Neuronal stem cell (in vitro differentiated cells): ENCODE results near the gene CCDC9.

Source experiments
- DNase-seq: peaks from one replicate; pipeline ENCODE4 v3.0.0-alpha.2; 2013; ENCODE audit warnings: low spot score
- H2AFZ ChIP-seq: one replicate; pipeline ENCODE4 v1.6.1; 2013; ENCODE audit warnings: mild to moderate bottlenecking, low read length, inconsistent platforms
- H2AK5ac ChIP-seq: 2 replicates; pipeline ENCODE4 v1.6.1; 2013; ENCODE audit warnings: low read depth, mild to moderate bottlenecking, inconsistent platforms, low read length, moderate library complexity, mixed read lengths
- H2BK120ac ChIP-seq: 2 replicates; pipeline ENCODE4 v1.6.1; 2013; ENCODE audit warnings: low read depth, mild to moderate bottlenecking, inconsistent platforms, low read length, moderate library complexity, mixed read lengths
- H2BK12ac ChIP-seq: one replicate; pipeline ENCODE4 v1.6.1; 2013; ENCODE audit warnings: low read length, inconsistent platforms
- H2BK15ac ChIP-seq: 2 replicates; pipeline ENCODE4 v1.6.1; 2013; ENCODE audit warnings: mild to moderate bottlenecking, low read length, inconsistent platforms, mixed read lengths
- H2BK5ac ChIP-seq: one replicate; pipeline ENCODE4 v1.6.1; 2013; ENCODE audit warnings: inconsistent platforms, mild to moderate bottlenecking, low read length, moderate library complexity
- H3K14ac ChIP-seq: one replicate; pipeline ENCODE4 v1.6.1; 2013; ENCODE audit warnings: low read length, inconsistent platforms
- H3K18ac ChIP-seq: 2 replicates; pipeline ENCODE4 v1.6.1; 2013; ENCODE audit warnings: low read length, inconsistent platforms
- H3K23ac ChIP-seq: 2 replicates; pipeline ENCODE4 v1.6.1; 2013; ENCODE audit warnings: low read depth, mild to moderate bottlenecking, mixed read lengths, low read length, inconsistent platforms; ENCODE audit not compliant: poor library complexity
- H3K27ac ChIP-seq: replicated peaks from 3 replicates; pipeline ENCODE4 v1.5.1; 2013; ENCODE audit warnings: low read length, inconsistent platforms
- H3K27me3 ChIP-seq, 3 experiments: 2 replicates each; pipeline ENCODE4 v1.6.1; 2013; ENCODE audit warnings: low read length in 3 of 3, mild to moderate bottlenecking in 2 of 3, inconsistent platforms in 1 of 3, low read depth in 1 of 3, mixed read lengths in 1 of 3, moderate library complexity in 1 of 3; ENCODE audit not compliant: control insufficient read depth in 3 of 3, insufficient read depth in 3 of 3
- H3K36me3 ChIP-seq, 2 donors: replicated peaks in 1 of 2; 2 replicates each; pipeline ENCODE4 v1.6.1; 2013; ENCODE audit warnings: low read length in 2 of 2; ENCODE audit not compliant: control insufficient read depth in 2 of 2, insufficient read depth in 2 of 2
- H3K4ac ChIP-seq: 2 replicates; pipeline ENCODE4 v1.6.1; 2013; ENCODE audit warnings: inconsistent platforms, mild to moderate bottlenecking, low read length, moderate library complexity
- H3K4me1 ChIP-seq, 2 donors: 1 replicate in 1 of 2; 2 replicates in 1 of 2; pipeline ENCODE4 v1.6.1; 2013; ENCODE audit warnings: low read length in 2 of 2, low read depth in 1 of 2; ENCODE audit not compliant: control insufficient read depth in 2 of 2, insufficient read depth in 1 of 2
- H3K4me2 ChIP-seq: one replicate; pipeline ENCODE4 v1.6.1; 2013; ENCODE audit warnings: mild to moderate bottlenecking, low read length, inconsistent platforms; ENCODE audit not compliant: insufficient read depth, poor library complexity, severe bottlenecking
- H3K4me3 ChIP-seq, 2 donors: 2 replicates each; pipeline ENCODE4 v1.5.1; 2013; ENCODE audit warnings: low read length in 2 of 2, mild to moderate bottlenecking in 2 of 2, inconsistent platforms in 1 of 2, moderate library complexity in 1 of 2
- H3K79me1 ChIP-seq: one replicate; pipeline ENCODE4 v1.6.1; 2013; ENCODE audit warnings: low read depth, mild to moderate bottlenecking, inconsistent platforms, low read length, moderate library complexity
- H3K9ac ChIP-seq: one replicate; pipeline ENCODE4 v1.6.1; 2013; ENCODE audit warnings: mild to moderate bottlenecking, low read depth, low read length, inconsistent platforms; ENCODE audit not compliant: poor library complexity
- H3K9me3 ChIP-seq, 2 donors: replicated peaks in 1 of 2; 2 replicates each; pipeline versions ENCODE3 to v1.6.1; 2013; ENCODE audit warnings: low read length in 2 of 2, mild to moderate bottlenecking in 2 of 2, inconsistent platforms in 1 of 2, low read depth in 1 of 2, mixed read lengths in 1 of 2, moderate library complexity in 1 of 2; ENCODE audit not compliant: control insufficient read depth in 2 of 2, insufficient read depth in 1 of 2
- H4K8ac ChIP-seq: one replicate; pipeline ENCODE4 v1.6.1; 2013; ENCODE audit warnings: low read depth, mild to moderate bottlenecking, inconsistent platforms, low read length, moderate library complexity
- H4K91ac ChIP-seq: one replicate; pipeline ENCODE4 v1.6.1; 2013; ENCODE audit warnings: low read length, low read depth, mild to moderate bottlenecking, inconsistent platforms; ENCODE audit not compliant: poor library complexity
- WGBS, 2 donors: extraction: QIAGEN DNeasy Blood & Tissue Kit; methylation state at CpG; one replicate each; pipeline ENCODE4 v1.1.7; 2013; ENCODE audit warnings: missing lambda C conversion rate in 2 of 2, mixed read lengths in 1 of 2; ENCODE audit not compliant: insufficient read length in 2 of 2, insufficient replicate concordance in 1 of 2; ENCODE audit errors: extremely low coverage in 2 of 2; 5-methylcytosine and 5-hydroxymethylcytosine counted together

The CCDC9 gene

GRCh38 chr19:47303966-47304365 is 47.6 kb downstream of the CCDC9 start:
- H2BK5ac ChIP-seq = no peak overlapping the region
- H2BK12ac ChIP-seq = no peak overlapping the region
- H4K91ac ChIP-seq = no peak overlapping the region
- no peak overlapping the region for H3K4me3 ChIP-seq
- H3K9ac ChIP-seq = no peak overlapping the region
- H2AFZ ChIP-seq = no peak overlapping the region
- H3K27ac ChIP-seq = no peak overlapping the region
- H3K79me1 ChIP-seq = no peaks in the 10 kb centered on the region
- H3K23ac ChIP-seq = no peak overlapping the region
- no peak overlapping the region for H2AK5ac ChIP-seq
- H4K8ac ChIP-seq = no peak overlapping the region
- no peaks in the 10 kb centered on the region for H3K9me3 ChIP-seq
- H3K4ac ChIP-seq = no peak overlapping the region
- H3K27me3 ChIP-seq = no peaks in the 10 kb centered on the region
- H3K14ac ChIP-seq = no peak overlapping the region
- H2BK15ac ChIP-seq = no peak overlapping the region
- no peak overlapping the region for H3K18ac ChIP-seq
- no peak for DNase-seq
- H3K4me2 ChIP-seq = no peak overlapping the region
- WGBS, 2 donors = no CpG with 5 or more reads among the region's 6 CpGs
- no peak overlapping the region for H2BK120ac ChIP-seq
- H3K36me3 ChIP-seq = no peaks in the 10 kb centered on the region
- H3K4me1 ChIP-seq = no peaks in the 10 kb centered on the region

DNA sequence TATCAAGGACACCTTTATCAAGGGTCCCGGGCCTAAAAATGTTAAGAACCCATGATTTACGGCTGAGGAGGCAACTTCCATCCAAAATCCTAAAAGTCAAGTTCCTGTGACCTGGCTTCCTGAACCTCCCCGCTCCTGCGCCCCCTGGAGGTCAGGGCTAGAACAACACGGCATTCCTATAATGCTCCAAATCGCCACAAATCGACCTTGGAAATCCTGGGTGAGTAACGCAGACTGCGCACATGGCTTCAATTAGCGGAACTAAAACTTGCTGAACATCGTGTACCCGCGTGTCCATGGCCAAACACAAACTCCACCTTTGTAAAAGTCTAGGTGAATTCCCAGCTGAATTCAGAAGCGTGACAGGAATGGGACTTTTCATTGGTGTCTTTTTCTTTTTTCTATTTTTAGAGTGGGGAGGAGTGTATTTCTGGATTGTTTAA is 49.0 kb downstream of the CCDC9 start:
- Histone ChIP-seq H2BK120ac (no peak overlapping the region), H3K4me2 (no peak overlapping the region), H3K23ac (no peak overlapping the region), H3K27me3 (no peaks in the 10 kb centered on the region), H3K4ac (no peak overlapping the region), H2AFZ (no peak overlapping the region), H3K4me3 (no peak overlapping the region), H3K9me3 (no peaks in the 10 kb centered on the region), H2BK12ac (no peak overlapping the region), H2BK15ac (no peak overlapping the region), H3K79me1 (no peaks in the 10 kb centered on the region), H3K9ac (no peak overlapping the region), H3K18ac (no peak overlapping the region), H3K36me3 (no peaks in the 10 kb centered on the region), H4K8ac (no peak overlapping the region), H2AK5ac (no peak overlapping the region), H3K14ac (no peak overlapping the region), H2BK5ac (no peak overlapping the region), H4K91ac (no peak overlapping the region), H3K4me1 (no peaks in the 10 kb centered on the region), H3K27ac (no peak overlapping the region)
- peak; percentile 59 for DNase-seq
- no CpG with 5 or more reads among the region's 14 CpGs for WGBS, 2 donors

DNA sequence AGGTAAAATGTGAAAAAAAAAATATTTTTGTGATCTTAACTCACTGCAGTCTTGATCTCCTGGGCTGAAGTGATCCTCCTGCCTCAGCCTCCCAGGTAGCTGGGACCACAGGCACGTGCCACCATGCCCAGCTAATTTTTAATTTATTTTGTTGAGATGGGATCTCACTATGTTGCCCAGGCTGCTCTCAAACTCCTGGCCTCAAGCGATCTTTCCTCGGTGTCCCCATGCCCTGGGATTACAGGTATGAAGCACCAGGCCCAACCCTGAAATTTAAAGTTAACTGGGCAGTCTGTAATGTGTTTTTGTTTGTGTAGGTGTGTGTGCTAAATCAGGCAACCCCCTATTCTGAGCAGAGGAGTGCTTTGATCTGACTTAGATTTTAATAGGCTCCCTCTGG is 50.0 kb downstream of the CCDC9 start:
- H4K91ac ChIP-seq = no peak overlapping the region
- H4K8ac ChIP-seq = no peak overlapping the region
- no peak overlapping the region for H3K4me2 ChIP-seq
- H3K27ac ChIP-seq = no peak overlapping the region
- H3K4ac ChIP-seq = no peak overlapping the region
- no peaks in the 10 kb centered on the region for H3K36me3 ChIP-seq
- no CpG with 5 or more reads among the region's 3 CpGs for WGBS, 2 donors
- no peak overlapping the region for H3K9ac ChIP-seq
- no peak overlapping the region for H2AK5ac ChIP-seq
- H3K23ac ChIP-seq = no peak overlapping the region
- H3K79me1 ChIP-seq = no peaks in the 10 kb centered on the region
- no peak overlapping the region for H3K18ac ChIP-seq
- no peaks in the 10 kb centered on the region for H3K4me1 ChIP-seq
- H2BK12ac ChIP-seq = no peak overlapping the region
- no peak overlapping the region for H2BK120ac ChIP-seq
- no peak overlapping the region for H3K4me3 ChIP-seq
- no peak overlapping the region for H2BK15ac ChIP-seq
- no peak overlapping the region for H2BK5ac ChIP-seq
- DNase-seq = no peak
- no peak overlapping the region for H3K14ac ChIP-seq
- H3K9me3 ChIP-seq = no peaks in the 10 kb centered on the region
- H2AFZ ChIP-seq = no peak overlapping the region
- no peaks in the 10 kb centered on the region for H3K27me3 ChIP-seq

DNA sequence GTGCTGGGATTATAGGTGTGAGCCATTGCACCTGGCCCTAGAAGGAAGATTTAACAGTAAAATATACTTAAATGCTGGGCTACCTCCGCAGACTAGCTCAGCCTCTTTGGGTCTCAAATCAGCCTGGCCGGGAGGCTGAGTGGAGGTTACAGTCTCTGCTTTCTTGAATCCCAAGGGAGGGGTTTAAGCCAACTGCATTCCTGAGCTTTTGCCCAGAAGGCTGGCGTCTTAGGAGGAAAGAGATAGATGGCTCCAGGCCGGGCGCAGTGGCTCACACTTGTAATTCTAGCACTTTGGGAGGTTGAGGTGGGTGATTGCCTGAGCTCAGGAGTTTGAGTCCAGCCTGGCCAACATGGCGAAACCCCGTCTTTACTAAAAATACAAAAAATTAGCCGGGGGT is 52.7 kb downstream of the CCDC9 start:
- Histone ChIP-seq H2AK5ac (no peak overlapping the region), H3K9me3 (no peaks in the 10 kb centered on the region), H2BK15ac (no peak overlapping the region), H2BK120ac (no peak overlapping the region), H3K4me2 (no peak overlapping the region), H3K27me3 (no peaks in the 10 kb centered on the region), H2AFZ (no peak overlapping the region), H4K91ac (no peak overlapping the region), H3K23ac (no peak overlapping the region), H3K9ac (no peak overlapping the region), H3K18ac (no peak overlapping the region), H3K4ac (no peak overlapping the region), H3K27ac (no peak overlapping the region), H3K79me1 (no peaks in the 10 kb centered on the region), H3K4me1 (no peaks in the 10 kb centered on the region), H2BK5ac (no peak overlapping the region), H4K8ac (no peak overlapping the region), H3K36me3 (no peaks in the 10 kb centered on the region), H2BK12ac (no peak overlapping the region), H3K4me3 (no peak overlapping the region), H3K14ac (no peak overlapping the region)
- no CpG with 5 or more reads among the region's 8 CpGs for WGBS, 2 donors
- no peak for DNase-seq
